OCI-LY3 (cell line): Measurements from ENCODE around the gene PCSK2.

ENCODE experiments used
- CTCF ChIP-seq: fragments of 200-600, 300-600 bp; sonication (generic); IDR thresholded peaks from 2 replicates; pipeline ENCODE4 v1.5.1; 2014; ENCODE audit warnings: antibody characterized with exemption, low read length, low read depth
- EZH2phosphoT487 ChIP-seq: fragments of 200-600 bp; shearing (Covaris generic); IDR thresholded peaks from 2 replicates; pipeline ENCODE4 v1.6.1; 2018; ENCODE audit warnings: antibody characterized with exemption, mixed run types, low read depth

- TF ChIP-seq CTCF (no peak), EZH2phosphoT487 (no peak)
Observed at GRCh38 chr20:17437251-17437650, 210.4 kb downstream of the PCSK2 start.
